ENCODE measurements around the gene PRPS2. TPM values are rescaled to one million over a fixed set of nuclear protein-coding genes. Genes with fewer than 3 reads are reported as not detected.

Gene PRPS2
- polyA plus RNA-seq (ENCODE audit: insufficient read length in 4 of 4) = 100 to 1,000 TPM in 2 of 4 donors, 10 to 100 TPM in 2; 22.5 to 128 (median 108) TPM

DNA sequence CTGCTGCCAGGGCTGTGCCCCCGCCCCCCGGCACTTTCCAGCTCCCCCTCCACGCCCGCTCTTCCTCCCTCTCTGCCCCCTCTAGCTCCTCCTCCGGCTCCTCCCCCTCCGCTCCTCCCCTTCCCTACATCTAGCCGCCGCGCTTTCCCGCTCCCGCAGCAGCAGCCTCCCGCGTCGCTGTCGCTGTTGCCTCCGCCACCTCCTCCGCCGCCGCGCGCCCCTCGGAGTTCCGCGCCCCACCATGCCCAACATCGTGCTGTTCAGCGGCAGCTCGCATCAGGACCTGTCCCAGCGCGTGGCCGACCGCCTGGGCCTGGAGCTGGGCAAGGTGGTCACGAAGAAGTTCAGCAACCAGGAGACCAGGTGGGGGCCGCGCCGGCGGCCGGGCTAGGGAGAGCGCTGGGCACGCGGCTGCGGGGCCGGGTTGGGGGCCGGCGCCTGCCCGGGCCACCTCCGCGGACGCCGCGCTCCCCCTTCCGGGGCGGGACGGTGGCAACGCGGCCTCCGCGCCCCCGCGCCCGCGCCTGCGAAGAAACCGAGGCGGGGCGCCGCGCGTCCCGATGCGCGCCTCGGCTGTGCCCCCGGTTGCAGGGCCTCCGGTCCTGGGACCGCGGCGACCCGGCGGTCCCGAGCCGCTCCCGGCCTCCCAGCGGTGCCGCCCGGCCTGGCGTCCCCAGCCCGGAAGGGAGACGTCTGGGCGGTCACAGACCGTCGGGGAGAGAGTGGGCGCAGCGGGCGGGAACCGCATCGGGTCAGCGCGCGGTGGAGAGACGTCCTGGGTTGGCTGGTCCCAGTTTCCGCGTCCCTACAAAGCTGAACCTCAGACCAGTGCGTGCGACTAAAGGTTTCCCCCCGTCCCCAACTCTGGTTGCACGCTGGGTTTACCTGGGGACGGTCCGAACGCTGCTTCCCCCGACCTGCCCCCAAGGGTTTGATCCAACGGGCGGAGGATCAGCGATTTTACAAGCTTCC is at the start of gene PRPS2:
Gene PRPS2 (plus strand): TSS at position 156 of the 972 bp plus-strand sequence. CDS start 86 bp downstream, at position 242.
- DNase-seq (ENCODE audit: low read depth in 4 of 4, low spot score in 3 of 4) = peak in 1 of 4 donors; percentile 24

DNA sequence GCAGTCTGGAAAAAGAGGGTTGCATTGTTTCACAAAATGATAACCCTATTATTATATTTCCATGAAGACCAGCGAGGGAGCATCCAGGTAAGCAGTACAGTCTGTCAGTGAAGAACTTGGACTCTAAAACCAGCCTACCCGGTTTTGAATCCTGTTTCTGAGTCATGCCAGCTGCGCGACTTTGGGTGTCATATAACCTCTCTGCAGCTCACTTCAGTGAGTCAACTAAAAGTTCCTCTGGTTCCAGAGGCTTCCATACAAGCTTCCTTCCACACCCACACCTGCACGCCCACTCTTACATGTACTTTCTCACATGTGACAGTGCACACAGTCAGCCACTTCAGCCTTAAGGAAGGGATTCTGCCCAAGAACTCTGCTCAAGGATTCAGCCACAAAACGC is 49.8 kb upstream of the PRPS2 start:
- DNase-seq (ENCODE audit: low read depth in 4 of 4, low spot score in 3 of 4) = no peak

DNA sequence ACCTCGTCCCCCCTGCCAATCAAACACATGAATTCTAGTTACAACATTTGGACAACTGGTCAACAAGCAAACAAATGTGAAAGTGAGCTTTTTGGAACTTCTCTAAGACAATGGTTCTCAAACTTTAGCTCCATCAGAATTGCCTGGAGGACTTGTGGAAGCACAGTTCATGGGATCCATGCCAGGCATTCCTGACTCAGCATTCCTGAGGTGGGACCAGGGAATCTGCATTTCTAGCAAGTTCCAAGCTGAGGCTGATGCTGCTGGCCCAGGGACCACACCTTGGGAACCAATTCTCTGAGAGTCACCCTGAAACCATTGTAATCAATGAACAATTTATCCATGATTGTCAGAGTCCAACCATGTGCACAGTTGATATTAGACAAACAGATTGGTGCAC is 43.8 kb upstream of the PRPS2 start:
- no peak for DNase-seq (ENCODE audit: low read depth in 4 of 4, low spot score in 3 of 4)

DNA sequence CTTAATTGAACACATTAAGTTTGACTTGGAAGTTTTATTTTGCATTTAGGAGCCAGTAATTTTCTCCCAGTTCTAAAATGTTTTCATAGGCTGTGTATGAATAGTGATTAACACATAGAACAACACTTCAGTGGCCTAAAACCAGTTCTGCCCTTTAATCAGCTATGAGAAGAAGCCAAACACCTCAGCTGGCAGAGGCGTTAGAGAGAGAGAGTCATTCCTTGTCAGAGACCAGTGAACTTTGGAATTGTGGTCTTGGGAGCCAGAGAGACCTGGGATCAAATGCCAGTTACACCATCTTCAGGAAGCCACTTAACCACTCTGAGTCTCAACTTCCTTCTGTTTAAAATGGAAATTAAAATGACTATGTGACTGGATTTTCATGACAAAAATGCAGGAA is 39.3 kb upstream of the PRPS2 start:
- DNase-seq (ENCODE audit: low read depth in 4 of 4, low spot score in 3 of 4) = no peak

DNA sequence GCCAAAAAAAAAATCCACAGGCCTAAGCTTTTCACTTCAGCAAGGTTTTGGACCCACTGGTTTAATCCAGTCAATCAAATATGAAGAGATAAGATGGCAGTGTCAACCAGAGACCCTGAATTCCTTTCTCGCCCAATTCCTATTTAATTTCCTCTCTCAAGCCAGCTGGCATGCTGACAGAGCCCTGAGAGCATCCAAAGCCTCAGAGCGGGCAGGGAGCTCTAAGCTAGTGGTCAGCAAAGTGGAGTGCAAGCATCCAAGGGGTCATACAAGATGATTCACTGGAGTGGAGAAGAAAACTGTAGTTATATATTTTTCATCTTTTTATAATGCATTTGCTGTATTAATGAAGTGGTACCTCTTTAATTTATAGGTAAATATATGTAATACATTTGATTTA is 37.8 kb upstream of the PRPS2 start:
- no peak for DNase-seq (ENCODE audit: low read depth in 4 of 4, low spot score in 3 of 4)

DNA sequence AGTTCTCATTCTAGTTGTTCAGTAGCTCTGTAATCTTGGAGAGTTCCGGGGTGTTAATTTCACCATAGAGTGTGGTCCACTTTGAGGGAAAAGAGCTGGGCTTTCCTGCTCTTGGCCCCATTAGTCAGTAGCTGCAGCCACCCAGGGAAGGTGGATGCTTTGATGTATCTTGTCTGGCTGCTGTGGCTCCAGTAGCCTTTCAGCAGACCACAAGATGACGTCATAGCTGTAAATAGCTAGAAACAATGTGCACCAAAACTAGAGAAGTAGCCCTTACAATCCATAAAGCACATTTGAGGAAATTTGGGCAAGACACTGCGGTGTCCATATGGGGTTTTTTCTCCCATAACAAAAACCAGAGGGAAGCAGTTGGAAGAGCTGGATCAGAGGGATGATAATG is 32.9 kb upstream of the PRPS2 start:
- DNase-seq (ENCODE audit: low read depth in 4 of 4, low spot score in 3 of 4) = no peak

DNA sequence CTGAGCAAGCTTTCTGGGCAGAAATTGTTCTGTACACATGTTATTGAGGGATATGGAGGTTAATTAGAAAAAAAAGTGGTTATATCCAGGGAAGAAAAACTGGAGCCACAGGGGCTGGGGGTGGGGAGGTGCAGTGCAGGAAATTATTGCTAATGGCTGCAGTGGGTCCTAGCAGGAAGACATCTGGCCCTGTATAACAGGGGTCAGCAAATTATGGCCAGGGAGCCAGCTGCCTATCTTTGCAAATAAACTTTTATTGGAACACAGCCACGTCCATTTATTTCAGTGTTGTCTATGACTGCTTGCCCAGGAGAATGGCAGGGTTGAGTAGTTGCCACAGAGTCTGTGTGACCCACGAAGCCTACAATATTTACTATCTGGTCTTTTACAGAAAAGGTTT is 23.4 kb upstream of the PRPS2 start:
- DNase-seq (ENCODE audit: low read depth in 4 of 4, low spot score in 3 of 4) = no peak

DNA sequence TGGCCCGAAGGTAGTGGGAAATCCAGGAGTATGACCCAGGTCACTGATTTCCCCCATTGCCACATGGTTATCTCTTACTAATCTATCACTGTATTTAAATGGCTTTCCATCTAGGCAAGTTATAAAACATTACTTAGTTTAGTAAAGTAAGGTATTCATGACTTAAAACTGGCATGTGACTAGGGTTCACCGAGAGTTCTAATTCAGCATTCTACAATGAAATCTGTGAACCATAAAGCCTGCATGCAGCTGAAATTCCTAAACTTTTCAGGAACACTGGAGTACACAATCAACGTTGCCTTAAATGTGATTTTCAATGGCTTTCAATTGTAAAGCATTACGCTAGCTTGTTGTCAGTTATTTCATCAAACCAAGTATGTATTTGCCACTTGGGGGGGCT is 22.7 kb upstream of the PRPS2 start:
- DNase-seq (ENCODE audit: low read depth in 4 of 4, low spot score in 3 of 4) = no peak

DNA sequence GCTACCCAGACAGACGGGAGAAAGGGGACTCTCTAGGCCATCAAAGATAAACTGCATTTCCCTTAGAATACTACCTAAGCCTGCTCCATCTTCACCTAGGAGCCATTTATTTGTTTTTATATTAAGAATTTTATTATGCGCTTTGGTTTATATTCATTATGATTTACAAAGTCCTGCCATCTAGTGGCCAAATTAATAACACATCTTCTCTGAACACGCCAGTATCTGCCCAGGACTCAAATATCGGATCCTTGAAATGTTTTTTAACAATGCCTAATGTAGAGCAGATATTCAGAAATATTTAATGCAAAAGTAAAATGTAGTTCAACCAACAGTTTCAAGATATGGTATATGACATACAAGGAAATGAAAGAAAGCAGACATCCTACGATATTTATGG is 20.8 kb upstream of the PRPS2 start:
- no peak for DNase-seq (ENCODE audit: low read depth in 4 of 4, low spot score in 3 of 4)

DNA sequence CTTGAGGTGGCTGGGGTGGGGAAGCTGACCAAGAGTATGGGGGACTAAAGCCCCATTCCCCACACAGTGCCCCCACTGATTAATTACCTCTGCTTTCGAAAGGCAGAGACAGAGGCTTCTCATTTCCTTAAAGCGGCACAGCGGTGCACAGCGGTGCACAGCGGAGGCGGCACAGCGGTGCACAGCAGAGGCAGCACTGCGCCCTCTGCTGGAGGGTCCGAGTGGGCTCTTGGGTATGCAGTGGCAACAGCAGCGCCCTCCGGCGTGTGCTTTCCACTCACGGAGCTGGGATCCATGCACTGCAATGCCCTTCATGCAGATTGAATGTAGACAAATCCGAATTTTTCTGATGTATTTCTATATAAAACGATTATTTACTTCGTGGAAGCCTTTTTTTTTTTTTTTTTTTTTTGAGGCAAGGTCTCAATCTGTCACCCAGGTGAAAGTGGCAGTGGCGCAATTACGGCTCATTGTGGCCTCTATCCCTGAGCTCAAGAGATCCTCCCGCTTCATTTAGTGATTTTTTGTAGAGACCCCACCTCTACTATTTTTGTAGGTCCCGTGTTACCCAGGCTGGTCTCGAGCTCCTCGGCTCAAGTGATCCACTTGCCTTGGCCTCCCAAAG is 19.7 kb upstream of the PRPS2 start:
- no peak for DNase-seq (ENCODE audit: low read depth in 4 of 4, low spot score in 3 of 4)

DNA sequence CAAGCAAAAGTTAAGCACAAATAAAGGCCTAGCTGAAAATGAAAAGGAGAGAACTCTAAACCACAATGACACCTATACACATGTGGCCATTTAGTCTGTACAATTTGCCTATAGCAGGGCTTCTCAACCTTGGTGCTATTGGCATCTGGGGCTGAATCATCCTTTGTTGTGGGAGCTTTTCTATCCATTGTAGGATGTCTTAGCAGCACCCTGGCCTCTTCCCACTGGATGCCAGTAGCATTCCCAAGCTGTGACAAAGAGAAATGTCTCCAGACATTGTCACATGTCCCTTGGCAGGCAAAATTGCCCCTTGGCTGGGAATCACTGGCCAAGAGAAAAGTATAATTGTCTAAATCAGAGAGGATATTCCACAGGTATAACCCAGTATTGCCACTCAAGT is 13.5 kb upstream of the PRPS2 start:
- no peak for DNase-seq (ENCODE audit: low read depth in 4 of 4, low spot score in 3 of 4)

DNA sequence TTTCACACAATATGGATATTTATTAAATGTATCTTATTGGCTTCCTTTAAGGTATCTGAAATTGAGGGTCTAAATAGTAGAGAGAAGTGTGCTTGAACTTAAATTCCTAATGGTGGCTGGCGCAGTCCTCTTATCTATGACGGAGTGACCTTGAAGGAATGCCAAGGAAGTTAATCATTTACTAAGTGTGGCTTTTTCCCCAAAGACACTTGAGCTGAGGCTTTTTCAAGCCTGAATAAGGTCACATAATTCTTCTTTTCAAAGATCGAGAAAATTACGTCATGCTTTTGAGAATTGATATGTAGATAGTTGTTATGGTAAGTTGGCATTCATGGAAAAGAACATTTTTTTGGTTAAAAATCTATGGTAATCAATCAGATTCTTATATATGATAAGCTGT is 11.7 kb upstream of the PRPS2 start:
- DNase-seq (ENCODE audit: low read depth in 4 of 4, low spot score in 3 of 4) = no peak

DNA sequence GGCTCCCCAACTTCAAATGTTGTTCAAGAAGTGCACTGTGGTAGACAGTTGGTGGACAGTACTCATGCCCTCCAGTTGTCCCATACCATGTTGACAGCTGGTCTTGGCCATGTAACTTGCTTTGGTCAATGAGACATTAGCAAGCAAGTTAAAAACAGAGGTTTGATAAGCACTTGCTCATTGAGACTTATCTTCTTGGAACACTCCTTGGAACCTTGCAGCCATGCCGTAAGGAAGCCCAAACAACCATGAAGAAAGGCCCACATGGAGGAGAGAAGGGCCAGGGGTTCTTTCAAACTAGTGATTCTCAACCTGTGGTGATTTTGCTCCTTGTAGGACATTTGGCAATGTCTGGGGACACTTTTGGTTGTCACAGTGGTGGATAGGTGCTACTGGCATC is 2.6 kb upstream of the PRPS2 start:
- DNase-seq (ENCODE audit: low read depth in 4 of 4, low spot score in 3 of 4) = no peak

DNA sequence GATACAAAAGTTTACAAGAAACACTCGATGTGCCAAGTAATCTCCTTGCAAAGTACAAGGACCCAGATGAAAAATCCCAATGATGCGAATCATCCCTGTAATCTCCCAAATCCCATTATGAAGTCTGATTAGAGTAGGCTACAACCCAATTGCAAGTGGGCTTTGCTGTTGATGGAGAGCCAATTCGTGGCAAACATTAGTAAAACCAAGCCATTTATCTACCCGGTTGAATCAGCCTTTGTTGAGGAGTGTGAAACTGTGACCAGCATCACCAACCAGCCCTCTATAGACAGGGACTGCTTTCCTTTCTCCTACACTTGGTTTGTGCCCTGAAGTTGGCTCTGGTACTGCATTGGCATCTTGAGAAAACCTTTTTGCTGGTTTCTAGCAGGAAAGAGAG is 1.2 kb upstream of the PRPS2 start:
- DNase-seq (ENCODE audit: low read depth in 4 of 4, low spot score in 3 of 4) = no peak

DNA sequence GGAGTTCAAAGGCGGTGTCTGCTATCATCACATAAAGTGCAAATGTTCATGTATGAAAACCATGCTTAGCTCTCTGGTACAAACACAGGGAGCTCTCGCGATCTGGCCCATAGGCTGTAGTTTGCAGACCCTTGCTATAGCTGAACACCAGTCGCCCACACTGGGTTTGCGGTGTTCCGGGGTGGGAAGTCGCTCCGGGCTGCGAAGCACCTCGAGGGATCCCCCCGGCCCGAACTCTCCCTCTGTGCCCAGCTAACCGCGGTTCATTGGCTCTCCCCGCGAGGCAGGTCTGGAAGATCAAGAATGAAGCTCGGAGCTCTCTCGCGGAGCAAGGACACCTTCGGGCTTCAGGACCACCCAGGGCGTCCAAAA is 341 bp upstream of the PRPS2 start:
- no peak for DNase-seq (ENCODE audit: low read depth in 4 of 4, low spot score in 3 of 4)

DNA sequence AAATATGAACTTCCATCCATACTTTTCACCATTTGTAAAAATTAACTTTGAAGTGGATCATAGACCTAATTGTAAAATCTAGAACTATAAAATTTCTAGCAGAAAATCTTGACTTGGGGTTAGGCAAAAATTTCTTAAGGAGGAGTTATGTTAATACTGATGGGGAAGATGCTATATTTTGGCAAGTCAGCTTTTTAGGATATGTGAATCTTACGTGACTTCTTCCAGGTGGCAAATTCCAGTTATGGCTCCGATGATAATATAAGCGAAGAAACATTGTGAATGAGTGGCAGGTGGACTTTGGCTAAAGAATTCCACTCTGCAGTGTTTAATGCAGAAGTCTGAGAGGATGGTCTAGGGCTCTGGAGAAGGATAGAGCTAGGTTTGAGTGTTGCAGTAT is 1.5 kb downstream of the PRPS2 start:
- no peak for DNase-seq (ENCODE audit: low read depth in 4 of 4, low spot score in 3 of 4)

DNA sequence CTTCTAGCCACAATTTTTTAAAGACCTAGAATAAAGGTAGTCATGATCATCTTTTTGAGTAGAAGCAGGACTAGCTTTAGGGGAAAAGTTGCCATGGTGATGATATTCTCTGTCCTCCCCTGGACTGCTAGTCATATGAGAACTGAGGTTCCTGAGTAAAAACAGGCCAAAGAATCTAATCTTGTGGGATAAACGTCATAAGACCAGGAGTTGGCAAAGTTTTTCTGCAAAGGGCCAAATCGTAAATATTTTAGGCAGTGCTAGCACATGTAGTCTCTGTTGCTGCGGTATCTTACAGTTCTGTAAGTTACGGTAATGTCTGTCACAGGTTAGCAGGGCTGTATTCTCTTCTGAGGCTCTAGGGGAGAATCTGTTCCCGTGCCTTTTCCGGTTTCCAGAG is 3.4 kb downstream of the PRPS2 start:
- no peak for DNase-seq (ENCODE audit: low read depth in 4 of 4, low spot score in 3 of 4)

DNA sequence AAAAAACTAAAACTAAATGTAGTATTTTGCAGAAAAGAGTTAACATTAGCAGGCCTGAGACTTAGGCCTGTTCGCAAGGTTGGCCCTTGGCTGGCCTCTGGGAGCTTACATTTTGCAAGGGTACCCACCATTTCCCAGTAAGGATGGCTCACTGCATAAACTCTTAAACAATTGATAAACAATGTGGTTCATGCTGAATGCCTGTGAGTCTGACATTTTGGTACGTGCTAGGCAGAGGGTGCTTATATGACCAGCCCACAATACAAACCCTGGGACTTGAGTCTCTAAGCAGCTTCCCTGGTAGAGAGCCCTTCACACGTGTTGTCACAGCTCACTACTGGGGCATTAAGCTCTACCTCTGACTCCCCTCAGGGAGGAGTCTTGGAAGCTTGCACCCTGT is 7.4 kb downstream of the PRPS2 start:
- no peak for DNase-seq (ENCODE audit: low read depth in 4 of 4, low spot score in 3 of 4)

DNA sequence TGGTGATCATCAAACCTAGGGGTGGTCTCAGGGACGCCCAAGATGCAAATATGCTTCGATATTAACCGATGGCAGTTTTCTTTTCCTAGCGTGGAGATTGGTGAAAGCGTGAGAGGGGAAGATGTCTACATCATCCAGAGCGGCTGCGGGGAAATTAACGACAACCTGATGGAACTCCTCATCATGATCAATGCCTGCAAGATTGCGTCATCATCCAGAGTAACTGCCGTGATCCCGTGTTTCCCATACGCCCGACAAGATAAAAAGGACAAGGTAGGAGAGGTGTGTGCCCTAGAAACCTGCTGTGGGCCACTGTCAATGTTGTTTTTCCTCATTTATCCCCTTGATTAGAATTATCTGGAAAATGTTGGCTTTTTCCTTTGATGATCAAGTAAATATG is 7.9 kb downstream of the PRPS2 start:
- DNase-seq (ENCODE audit: low read depth in 4 of 4, low spot score in 3 of 4) = no peak

DNA sequence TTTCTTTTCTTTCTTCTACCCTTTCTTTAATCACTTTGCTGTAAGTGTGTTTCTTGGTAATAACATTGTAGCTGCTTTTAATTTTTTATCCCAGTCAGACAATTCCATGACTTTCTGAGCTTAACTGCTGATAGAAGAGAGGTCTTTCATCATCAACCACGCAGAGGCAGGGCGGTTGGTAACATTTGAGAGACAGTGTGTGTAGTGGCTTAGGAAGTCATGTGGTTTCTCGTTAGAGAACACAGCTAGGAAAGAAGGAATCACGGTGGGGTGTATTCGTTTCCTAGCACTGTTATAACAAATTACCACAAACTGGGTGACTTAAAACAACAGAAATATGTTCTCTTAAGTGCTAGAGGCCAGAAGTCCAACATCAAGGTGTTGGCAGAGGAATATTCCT is 11.5 kb downstream of the PRPS2 start:
- DNase-seq (ENCODE audit: low read depth in 4 of 4, low spot score in 3 of 4) = no peak

DNA sequence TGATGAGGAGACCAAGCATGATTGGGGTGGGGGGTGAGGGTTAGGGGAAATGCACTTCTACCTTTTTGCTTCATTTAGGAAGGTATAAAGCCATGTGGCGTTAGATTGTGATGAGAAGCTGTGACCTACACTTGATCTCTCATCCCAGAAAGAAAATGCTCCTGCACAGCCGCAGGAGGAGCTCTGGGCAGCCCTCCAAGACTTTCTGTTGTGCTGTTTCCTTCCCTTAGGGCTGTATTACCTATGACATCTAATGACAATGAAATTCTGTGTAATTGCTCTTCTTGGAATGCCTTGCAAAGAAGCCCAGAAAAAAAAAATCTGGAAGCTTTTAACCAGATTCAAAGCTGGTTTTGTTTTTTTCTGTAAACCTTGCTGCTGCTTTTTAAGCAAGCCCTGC is 13.4 kb downstream of the PRPS2 start:
- DNase-seq (ENCODE audit: low read depth in 4 of 4, low spot score in 3 of 4) = no peak

DNA sequence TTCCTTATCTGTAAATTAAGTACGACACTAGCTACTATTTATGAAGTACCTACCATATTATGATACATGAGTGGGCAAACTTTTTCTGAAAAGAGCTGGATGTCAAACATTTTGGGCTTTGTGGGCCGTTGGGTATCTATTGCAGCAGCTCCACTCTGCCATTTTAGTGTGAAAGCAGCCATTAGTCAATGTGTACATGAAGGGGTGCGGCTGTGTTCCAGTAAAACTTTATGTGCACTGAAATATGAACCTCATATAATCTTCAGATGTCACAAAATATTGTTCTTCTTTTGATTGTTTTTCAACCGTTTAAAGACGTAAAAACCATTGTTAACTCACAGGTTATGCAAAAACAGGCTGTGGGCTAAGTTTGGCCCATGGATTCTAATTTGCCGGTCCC is 14.1 kb downstream of the PRPS2 start:
- no peak for DNase-seq (ENCODE audit: low read depth in 4 of 4, low spot score in 3 of 4)

Data from left renal pelvis (tissue), 4 donors.